ENCODE measurements around the gene NPC2. TPM values are rescaled to one million over a fixed set of nuclear protein-coding genes. Genes with fewer than 3 reads are reported as not detected.

Gene NPC2
- total RNA-seq, 1 donor from 2014 or later = 191 TPM

DNA sequence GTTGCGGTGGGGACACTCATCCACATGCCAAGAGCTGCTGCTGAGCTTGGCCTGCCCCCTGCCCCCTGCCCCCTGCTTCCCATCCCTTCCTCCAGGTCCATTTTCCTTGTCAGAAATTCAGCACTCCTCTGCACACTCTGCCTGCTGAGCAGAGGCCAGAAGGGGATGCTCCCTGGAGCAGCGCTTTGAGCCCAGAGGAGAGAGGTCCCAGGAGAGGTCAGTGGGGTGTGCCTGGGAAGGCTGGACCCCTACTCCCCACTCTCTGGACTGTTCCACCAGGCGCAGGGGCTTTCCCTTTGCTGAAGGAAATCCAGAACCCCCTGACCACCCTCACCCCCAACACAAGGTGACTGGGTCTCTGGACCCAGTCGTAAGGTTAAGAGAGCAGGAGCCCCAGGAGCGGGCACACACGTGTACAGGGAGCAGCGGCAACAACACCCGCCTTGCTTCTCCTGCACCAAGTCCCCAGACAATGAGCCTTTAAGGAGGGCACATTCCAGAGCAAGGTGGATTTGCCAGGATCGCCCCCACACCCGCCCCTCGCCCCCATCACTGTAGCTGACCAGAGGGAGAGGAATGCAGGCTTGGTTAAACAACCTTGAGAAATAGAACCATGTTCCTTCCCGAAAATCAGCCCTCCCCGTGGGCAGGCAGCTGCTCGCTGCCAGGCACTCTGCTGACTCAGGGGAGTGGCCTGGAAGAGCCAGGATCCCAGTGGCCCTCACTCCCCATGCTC, 31.1 kb upstream of the NPC2 start:
- no peak for FAIRE-seq
- Histone ChIP-seq H3K4me3 (ENCODE audit: low read depth, low read length) (no peak overlapping the region), H3K36me3 (ENCODE audit: control insufficient read depth, insufficient read depth, low read length) (no peaks in the 10 kb centered on the region), H3K27me3 (ENCODE audit: control insufficient read depth, insufficient read depth, low read length) (no peaks in the 10 kb centered on the region)
- TF ChIP-seq, protein P1, sequence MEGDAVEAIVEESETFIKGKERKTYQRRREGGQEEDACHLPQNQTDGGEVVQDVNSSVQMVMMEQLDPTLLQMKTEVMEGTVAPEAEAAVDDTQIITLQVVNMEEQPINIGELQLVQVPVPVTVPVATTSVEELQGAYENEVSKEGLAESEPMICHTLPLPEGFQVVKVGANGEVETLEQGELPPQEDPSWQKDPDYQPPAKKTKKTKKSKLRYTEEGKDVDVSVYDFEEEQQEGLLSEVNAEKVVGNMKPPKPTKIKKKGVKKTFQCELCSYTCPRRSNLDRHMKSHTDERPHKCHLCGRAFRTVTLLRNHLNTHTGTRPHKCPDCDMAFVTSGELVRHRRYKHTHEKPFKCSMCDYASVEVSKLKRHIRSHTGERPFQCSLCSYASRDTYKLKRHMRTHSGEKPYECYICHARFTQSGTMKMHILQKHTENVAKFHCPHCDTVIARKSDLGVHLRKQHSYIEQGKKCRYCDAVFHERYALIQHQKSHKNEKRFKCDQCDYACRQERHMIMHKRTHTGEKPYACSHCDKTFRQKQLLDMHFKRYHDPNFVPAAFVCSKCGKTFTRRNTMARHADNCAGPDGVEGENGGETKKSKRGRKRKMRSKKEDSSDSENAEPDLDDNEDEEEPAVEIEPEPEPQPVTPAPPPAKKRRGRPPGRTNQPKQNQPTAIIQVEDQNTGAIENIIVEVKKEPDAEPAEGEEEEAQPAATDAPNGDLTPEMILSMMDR (IDR thresholded peaks at IDR 0.05; ENCODE audit: insufficient read depth, low read length, severe bottlenecking) = no peak
- peak; percentile 29 for DNase-seq (ENCODE audit: low read depth)

DNA sequence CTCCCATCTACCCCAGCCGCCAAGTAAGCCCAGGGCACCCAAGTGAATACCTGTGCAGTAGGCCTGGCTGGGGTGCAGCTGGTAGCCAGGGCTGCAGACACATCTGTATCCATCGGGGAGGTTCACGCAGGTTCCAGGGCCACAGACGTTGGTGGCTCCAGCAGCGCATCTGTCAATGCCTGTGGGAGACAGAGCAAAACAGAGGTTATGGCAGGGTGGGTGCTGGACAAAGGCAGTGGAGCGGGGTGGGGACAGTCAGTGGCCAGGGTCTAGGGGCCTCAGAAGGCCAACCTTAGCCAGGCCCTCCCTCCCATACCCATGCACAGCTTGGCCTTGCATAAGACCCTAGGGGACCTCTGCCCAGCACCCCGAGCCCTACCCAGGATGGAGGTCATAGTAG, 29.6 kb upstream of the NPC2 start:
- no peak overlapping the region for H3K4me3 ChIP-seq (ENCODE audit: low read depth, low read length)
- no peaks in the 10 kb centered on the region for H3K27me3 ChIP-seq (ENCODE audit: control insufficient read depth, insufficient read depth, low read length)
- no peaks in the 10 kb centered on the region for H3K36me3 ChIP-seq (ENCODE audit: control insufficient read depth, insufficient read depth, low read length)
- TF ChIP-seq, protein P1 (IDR thresholded peaks at IDR 0.05; ENCODE audit: insufficient read depth, low read length, severe bottlenecking) = no peak
- DNase-seq (ENCODE audit: low read depth) (no peak), FAIRE-seq (no peak)

DNA sequence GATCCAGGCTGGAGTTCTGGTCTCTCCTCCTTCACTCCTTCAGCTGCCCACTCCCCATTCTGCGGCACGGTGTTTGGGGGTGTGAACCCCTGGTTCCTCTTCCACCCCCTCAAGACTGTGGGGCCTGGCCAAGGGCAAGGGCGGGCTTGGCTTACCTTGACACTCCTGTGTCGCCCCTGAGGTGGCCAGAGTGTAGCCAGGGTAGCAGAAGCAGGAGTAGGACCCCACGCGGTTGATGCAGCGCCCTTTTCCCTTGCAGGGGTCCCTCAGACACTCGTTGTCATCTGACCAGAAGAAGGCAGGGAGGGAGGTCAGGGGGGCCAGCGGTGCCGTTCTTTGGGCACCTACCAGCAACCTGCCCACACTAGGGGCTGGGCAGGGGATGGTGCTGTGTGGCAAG, 28.7 kb upstream of the NPC2 start:
- H3K4me3 ChIP-seq (ENCODE audit: low read depth, low read length) = no peak overlapping the region
- TF ChIP-seq, protein P1 (IDR thresholded peaks at IDR 0.05; ENCODE audit: insufficient read depth, low read length, severe bottlenecking) = no peak
- H3K27me3 ChIP-seq (ENCODE audit: control insufficient read depth, insufficient read depth, low read length) = no peaks in the 10 kb centered on the region
- DNase-seq (ENCODE audit: low read depth) (no peak), FAIRE-seq (no peak)
- H3K36me3 ChIP-seq (ENCODE audit: control insufficient read depth, insufficient read depth, low read length) = no peaks in the 10 kb centered on the region

DNA sequence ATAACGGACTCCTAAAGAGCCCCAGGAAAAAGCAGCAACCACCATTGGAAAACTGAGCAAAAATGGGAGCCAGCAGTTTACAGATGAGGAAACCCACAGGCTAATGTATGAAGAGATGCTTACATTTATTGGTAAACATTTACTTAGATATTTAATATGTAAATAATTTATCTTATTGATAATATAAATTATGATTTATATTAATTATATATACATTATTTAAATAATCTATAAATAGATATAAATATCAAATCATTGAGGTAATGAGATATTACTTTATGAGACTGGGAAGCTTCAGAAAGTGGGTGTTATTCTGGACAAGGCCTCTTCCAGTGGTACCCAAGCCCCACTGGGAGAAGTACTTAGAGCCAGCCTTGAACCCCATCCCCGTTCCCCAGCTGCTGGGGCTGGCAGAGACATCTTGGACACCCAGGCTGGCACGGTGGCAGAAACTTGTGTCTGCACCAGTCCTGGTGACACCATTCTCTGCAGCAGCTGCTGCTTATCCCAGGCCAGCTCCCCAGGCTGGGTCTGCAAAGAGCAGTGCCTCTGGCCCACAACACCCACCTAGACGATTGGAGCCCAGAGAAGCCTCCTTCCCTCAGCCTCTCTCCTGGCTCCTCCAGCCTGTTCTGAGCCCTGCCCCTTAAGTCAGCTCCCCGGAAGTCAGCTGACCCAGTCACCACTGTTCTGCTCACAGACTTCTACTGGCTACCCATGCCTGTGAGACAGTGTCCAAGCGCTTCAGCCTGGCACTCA, 26.4 kb upstream of the NPC2 start:
- TF ChIP-seq, protein P1 (IDR thresholded peaks at IDR 0.05; ENCODE audit: insufficient read depth, low read length, severe bottlenecking) = no peak
- no peak for DNase-seq (ENCODE audit: low read depth)
- peak; percentile 43 for FAIRE-seq
- Histone ChIP-seq H3K36me3 (ENCODE audit: control insufficient read depth, insufficient read depth, low read length) (no peaks in the 10 kb centered on the region), H3K27me3 (ENCODE audit: control insufficient read depth, insufficient read depth, low read length) (no peaks in the 10 kb centered on the region), H3K4me3 (ENCODE audit: low read depth, low read length) (no peak overlapping the region)

DNA sequence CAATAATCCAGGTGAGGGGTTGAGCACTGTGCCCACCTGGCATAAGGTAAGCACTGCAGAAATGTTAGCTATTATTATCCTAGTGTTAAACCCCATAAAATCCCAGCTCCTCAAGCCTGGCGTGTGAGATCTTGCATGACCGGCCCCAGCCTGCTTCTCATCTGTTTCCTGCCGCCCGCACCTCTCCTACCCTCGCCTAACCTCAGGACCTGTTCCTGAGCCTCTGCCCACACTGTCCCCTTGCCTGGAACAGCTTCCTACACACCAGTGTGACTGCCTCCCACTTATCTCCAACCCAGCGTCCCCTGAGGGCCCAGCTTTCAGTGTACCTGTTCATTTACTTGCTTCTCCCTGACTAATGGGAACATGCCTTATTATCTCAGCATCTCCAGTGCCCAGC, 25.1 kb upstream of the NPC2 start:
- FAIRE-seq = no peak
- TF ChIP-seq, protein P1 (IDR thresholded peaks at IDR 0.05; ENCODE audit: insufficient read depth, low read length, severe bottlenecking) = no peak
- DNase-seq (ENCODE audit: low read depth) = peak; percentile 61
- Histone ChIP-seq H3K4me3 (ENCODE audit: low read depth, low read length) (no peak overlapping the region), H3K27me3 (ENCODE audit: control insufficient read depth, insufficient read depth, low read length) (no peaks in the 10 kb centered on the region), H3K36me3 (ENCODE audit: control insufficient read depth, insufficient read depth, low read length) (no peaks in the 10 kb centered on the region)
